ENCODE data around the gene LCK. TPM values are rescaled to one million over a fixed set of nuclear protein-coding genes. Genes with fewer than 3 reads are reported as not detected.
A peak's percentile ranks its signal among the peaks of the same experiment; 100 is the strongest.

LCK gene
- total RNA-seq = 1 to 10 TPM; 3.3 to 8.8 TPM
- 1 to 10 TPM in 5 of 6 donors, under 1 TPM in 1; 0.95 to 2.1 (median 1.5) TPM for polyA plus RNA-seq (ENCODE audit: insufficient read length in 6 of 6)
- long read RNA-seq, donor 1, partial matches to known transcripts = 0 of 2 reads
- long read RNA-seq, donor 1, other reads (novel, unspliced or antisense) = 0 of 2 reads
- long read RNA-seq, donor 2 = 0 reads
- long read RNA-seq, donor 3 = 0 reads
- long read RNA-seq, donor 4, partial matches to known transcripts = 1 of 1 reads
- long read RNA-seq, donor 4, other reads (novel, unspliced or antisense) = 0 of 1 reads
- long read RNA-seq, donor 5, partial matches to known transcripts = 0 of 1 reads
- long read RNA-seq, donor 5, other reads (novel, unspliced or antisense) = 0 of 1 reads
- long read RNA-seq, donor 6 = 0 reads
- long read RNA-seq, donor 7 = 0 reads
- long read RNA-seq, donor 8 = 0 reads
- long read RNA-seq, donor 9 = 0 reads
- long read RNA-seq, donor 10, partial matches to known transcripts = 1 of 6 reads
- long read RNA-seq, donor 10, other reads (novel, unspliced or antisense) = 3 of 6 reads
- long read RNA-seq, donor 11, partial matches to known transcripts = 0 of 1 reads
- long read RNA-seq, donor 11, other reads (novel, unspliced or antisense) = 0 of 1 reads
- long read RNA-seq, donor 12 = 0 reads

- peaks cover 7 to 57% of the 10 kb centered on the region in 2 donors for H3K4me1 ChIP-seq
- DNase-seq (no peak), ATAC-seq (no peak)
- TF ChIP-seq, protein P1, sequence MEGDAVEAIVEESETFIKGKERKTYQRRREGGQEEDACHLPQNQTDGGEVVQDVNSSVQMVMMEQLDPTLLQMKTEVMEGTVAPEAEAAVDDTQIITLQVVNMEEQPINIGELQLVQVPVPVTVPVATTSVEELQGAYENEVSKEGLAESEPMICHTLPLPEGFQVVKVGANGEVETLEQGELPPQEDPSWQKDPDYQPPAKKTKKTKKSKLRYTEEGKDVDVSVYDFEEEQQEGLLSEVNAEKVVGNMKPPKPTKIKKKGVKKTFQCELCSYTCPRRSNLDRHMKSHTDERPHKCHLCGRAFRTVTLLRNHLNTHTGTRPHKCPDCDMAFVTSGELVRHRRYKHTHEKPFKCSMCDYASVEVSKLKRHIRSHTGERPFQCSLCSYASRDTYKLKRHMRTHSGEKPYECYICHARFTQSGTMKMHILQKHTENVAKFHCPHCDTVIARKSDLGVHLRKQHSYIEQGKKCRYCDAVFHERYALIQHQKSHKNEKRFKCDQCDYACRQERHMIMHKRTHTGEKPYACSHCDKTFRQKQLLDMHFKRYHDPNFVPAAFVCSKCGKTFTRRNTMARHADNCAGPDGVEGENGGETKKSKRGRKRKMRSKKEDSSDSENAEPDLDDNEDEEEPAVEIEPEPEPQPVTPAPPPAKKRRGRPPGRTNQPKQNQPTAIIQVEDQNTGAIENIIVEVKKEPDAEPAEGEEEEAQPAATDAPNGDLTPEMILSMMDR (IDR thresholded peaks at IDR 0.05) = no peak
- no peaks in the 10 kb centered on the region for H3K9me3 ChIP-seq
- H3K27me3 ChIP-seq = no peaks in the 10 kb centered on the region
- intact Hi-C loops (cut with DNase I) = no loop called here
- peak within 1 kb of the TSS; percentile 73 to 75 for H3K27ac ChIP-seq
- no peaks in the 10 kb centered on the region for H3K36me3 ChIP-seq
- peak within 1 kb of the TSS in 1 of 2 donors; percentile 27 for H3K4me3 ChIP-seq
Observed at GRCh38 chr1:32250893-32251716, at the start of gene LCK. LCK (plus strand) TSS chr1:32251265; CDS start chr1:32274330, 23,065 bp downstream.

DNA sequence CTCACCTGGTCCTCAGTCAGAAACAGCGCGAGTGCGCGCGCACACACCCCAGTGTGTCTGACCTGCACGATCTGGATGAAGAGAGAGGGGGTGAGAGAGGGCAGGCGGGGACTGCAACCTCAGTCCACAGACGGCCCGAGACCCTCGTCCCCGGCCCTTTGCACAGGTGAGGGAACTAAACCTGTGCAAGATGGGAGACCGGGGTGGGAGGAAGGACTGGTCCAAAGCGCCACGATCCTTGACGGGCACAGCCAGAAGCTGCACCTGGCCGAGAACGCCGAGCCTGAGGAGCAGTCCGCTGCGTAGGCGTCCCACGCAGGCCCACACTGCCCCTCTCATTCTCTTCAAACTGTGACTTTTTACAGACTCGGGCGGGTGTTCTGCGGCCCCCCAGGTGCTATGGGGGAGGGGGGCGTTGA is 46.1 kb upstream of the LCK start:
- intact Hi-C loops (cut with DNase I) = no loop called here
- Histone ChIP-seq H3K4me1 (peaks cover 15 to 35% of the 10 kb centered on the region in 2 donors), H3K27me3 (no peaks in the 10 kb centered on the region), H3K4me3 (peak overlapping the region; percentile 55 to 69), H3K36me3 (no peaks in the 10 kb centered on the region), H3K9me3 (no peaks in the 10 kb centered on the region), H3K27ac (peak overlapping the region in 1 of 2 donors; percentile 61)
- ATAC-seq (peak; percentile 18), DNase-seq (peak in 1 of 4 donors; percentile 77)
- TF ChIP-seq, protein P1 (IDR thresholded peaks at IDR 0.05) = no peak

- ATAC-seq (peak; percentile 88), DNase-seq (peak; percentile 85 to 96 (median 92))
- H3K4me3 ChIP-seq = peak within 1 kb of the TSS; percentile 55 to 69
- TF ChIP-seq, protein P1 (IDR thresholded peaks at IDR 0.05) = no peak
- no peaks in the 10 kb centered on the region for H3K36me3 ChIP-seq
- peak within 1 kb of the TSS in 1 of 2 donors; percentile 61 for H3K27ac ChIP-seq
- H3K9me3 ChIP-seq = no peaks in the 10 kb centered on the region
- intact Hi-C loops (cut with DNase I) = no loop called here
- H3K27me3 ChIP-seq = no peaks in the 10 kb centered on the region
- peaks cover 15 to 27% of the 10 kb centered on the region in 2 donors for H3K4me1 ChIP-seq
Observed at GRCh38 chr1:32205401-32206370, 45.4 kb upstream of the LCK start, which contains the start of gene IQCC. IQCC (plus strand) TSS chr1:32205671; CDS start chr1:32205682, 11 bp downstream.

DNA sequence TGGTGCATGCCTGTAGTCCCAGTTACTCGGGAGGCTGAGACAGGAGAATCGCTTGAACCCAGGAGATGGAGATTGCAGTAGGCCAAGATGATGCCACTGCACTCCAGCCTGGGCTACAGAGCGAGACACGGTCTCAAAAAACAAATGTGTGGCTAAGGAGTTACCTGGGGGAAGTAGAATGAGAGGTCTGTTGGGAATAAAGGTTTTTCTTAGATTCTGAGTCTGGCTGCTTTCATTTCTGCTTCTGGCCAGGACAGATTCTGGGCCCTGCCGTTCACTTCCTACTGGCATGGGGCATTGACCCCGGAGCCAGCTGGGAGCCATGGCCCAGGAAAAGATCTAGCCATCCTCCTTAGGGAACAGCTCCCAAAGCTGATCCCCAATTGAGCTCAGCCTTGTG is 42.6 kb upstream of the LCK start:
- no peaks in the 10 kb centered on the region for H3K27me3 ChIP-seq
- peaks cover 6 to 15% of the 10 kb centered on the region in 2 donors for H3K4me1 ChIP-seq
- H3K4me3 ChIP-seq = no peak overlapping the region
- ATAC-seq = no peak
- no peak for DNase-seq
- H3K36me3 ChIP-seq = peaks cover 0 to 7% of the 10 kb centered on the region in 2 donors
- intact Hi-C loops (cut with DNase I) = no loop called here
- H3K9me3 ChIP-seq = no peaks in the 10 kb centered on the region
- TF ChIP-seq, protein P1 (IDR thresholded peaks at IDR 0.05) = no peak
- H3K27ac ChIP-seq = no peak overlapping the region

Measured in left lung (tissue), 14 donors.